Karpas-422 (cell line): Measurements from ENCODE around the gene NPAS3. TPM values are rescaled to one million over a fixed set of nuclear protein-coding genes. Genes with fewer than 3 reads are reported as not detected.

Source experiments
- DNase-seq: peaks from one replicate; pipeline ENCODE4 v3.0.0-alpha.2; 2015
- H2AFZ ChIP-seq: fragments of 200-600 bp; sonication (generic); 2 replicates; pipeline ENCODE4 v1.6.1; 2014; ENCODE audit warnings: antibody characterized with exemption, low read length, mixed read lengths
- H3K27ac ChIP-seq: fragments of 200-600 bp; sonication (generic); 2 replicates; pipeline ENCODE4 v1.5.1; 2014; ENCODE audit warnings: mild to moderate bottlenecking, low read length, moderate library complexity
- H3K27me3 ChIP-seq: fragments of 200-600 bp; sonication (generic); 2 replicates; pipeline ENCODE4 v1.6.1; 2014; ENCODE audit warnings: low read length, mixed read lengths
- H3K36me3 ChIP-seq: fragments of 200-600 bp; sonication (generic); 2 replicates; pipeline ENCODE4 v1.6.1; 2014; ENCODE audit warnings: low read length, mixed read lengths; ENCODE audit not compliant: insufficient read depth
- H3K4me1 ChIP-seq: fragments of 200-600 bp; sonication (generic); 2 replicates; pipeline ENCODE4 v1.6.1; 2014; ENCODE audit warnings: mild to moderate bottlenecking, low read length, mixed read lengths
- H3K4me2 ChIP-seq: fragments of 200-600 bp; sonication (generic); 2 replicates; pipeline ENCODE4 v1.6.1; 2014; ENCODE audit warnings: low read length, low read depth, mild to moderate bottlenecking; ENCODE audit not compliant: poor library complexity, severe bottlenecking
- H3K4me3 ChIP-seq: fragments of 200-600 bp; sonication (generic); 2 replicates; pipeline ENCODE4 v1.5.1; 2014; ENCODE audit warnings: mild to moderate bottlenecking, antibody characterized with exemption, low read length, mixed read lengths
- H3K79me2 ChIP-seq: fragments of 200-600 bp; sonication (generic); 2 replicates; pipeline ENCODE4 v1.6.1; 2014; ENCODE audit warnings: mild to moderate bottlenecking, low read length, mixed read lengths
- H3K9ac ChIP-seq: fragments of 200-600 bp; sonication (generic); 2 replicates; pipeline ENCODE4 v1.6.0; 2014; ENCODE audit warnings: low read length
- H3K9me2 ChIP-seq: fragments of 200-600 bp; sonication (generic), shearing (Covaris generic); replicated peaks from 2 replicates; pipeline ENCODE4 v1.6.0; 2014; ENCODE audit warnings: mild to moderate bottlenecking, low read length, moderate library complexity; ENCODE audit not compliant: insufficient read depth
- H3K9me3 ChIP-seq: fragments of 300-700, 200-600 bp; sonication (generic); 2 replicates; pipeline ENCODE4 v1.6.1; 2014; ENCODE audit warnings: low read length, mixed read lengths
- H4K20me1 ChIP-seq: fragments of 200-600 bp; sonication (generic); 2 replicates; pipeline ENCODE4 v1.6.1; 2014; ENCODE audit warnings: mild to moderate bottlenecking, antibody characterized with exemption, low read length, low read depth; ENCODE audit not compliant: insufficient read depth
- total RNA-seq: library from RNA; depleted of rRNA; stranded (reverse); fragments of >200 nt; shearing (Covaris generic); gene quantifications from 2 replicates; pipeline ENCODE4 v1.2.3, GENCODE V29; 2014; ENCODE audit warnings: low replicate concordance

Gene NPAS3
- total RNA-seq, 1 experiment from 2014 or later, result 1.6 TPM

- Histone ChIP-seq H2AFZ (peak overlapping the region; percentile 26; the same call in 1 of the 2 replicates), H3K4me3 (no peak overlapping the region), H3K27me3 (no peaks in the 10 kb centered on the region), H4K20me1 (no peaks in the 10 kb centered on the region), H3K36me3 (no peaks in the 10 kb centered on the region), H3K9ac (peak overlapping the region; percentile 3), H3K79me2 (no peaks in the 10 kb centered on the region), H3K9me2 (no peaks in the 10 kb centered on the region), H3K9me3 (no peaks in the 10 kb centered on the region), H3K27ac (peak overlapping the region; percentile 92), H3K4me2 (peak overlapping the region; percentile 56), H3K4me1 (peaks cover 80% of the 10 kb centered on the region)
- no peak for DNase-seq
Measured at GRCh38 chr14:33710273-33710672, 771.6 kb downstream of the NPAS3 start.

- peaks cover 71% of the 10 kb centered on the region for H3K4me1 ChIP-seq
- H3K4me3 ChIP-seq, result peak overlapping the region; percentile 35
- H3K27me3 ChIP-seq, result no peaks in the 10 kb centered on the region
- H3K9me2 ChIP-seq, result no peaks in the 10 kb centered on the region
- H3K79me2 ChIP-seq, result no peaks in the 10 kb centered on the region
- H3K9ac ChIP-seq, result peak overlapping the region; percentile 48
- peak overlapping the region; percentile 92 for H3K27ac ChIP-seq
- H2AFZ ChIP-seq, result no peak overlapping the region
- no peaks in the 10 kb centered on the region for H3K36me3 ChIP-seq
- H4K20me1 ChIP-seq, result no peaks in the 10 kb centered on the region
- H3K4me2 ChIP-seq, result peak overlapping the region; percentile 56
- no peaks in the 10 kb centered on the region for H3K9me3 ChIP-seq
- DNase-seq, result peak; percentile 63
Measured at GRCh38 chr14:33711194-33711593, 772.5 kb downstream of the NPAS3 start.

- no peaks in the 10 kb centered on the region for H3K9me3 ChIP-seq
- peak overlapping the region; percentile 92 for H3K27ac ChIP-seq
- H3K9ac ChIP-seq, result peak overlapping the region; percentile 48
- H3K4me1 ChIP-seq, result peaks cover 66% of the 10 kb centered on the region
- no peaks in the 10 kb centered on the region for H3K79me2 ChIP-seq
- H3K9me2 ChIP-seq, result no peaks in the 10 kb centered on the region
- no peaks in the 10 kb centered on the region for H3K27me3 ChIP-seq
- DNase-seq, result no peak
- no peaks in the 10 kb centered on the region for H3K36me3 ChIP-seq
- peak overlapping the region; percentile 35; the same call in 1 of the 2 replicates for H3K4me3 ChIP-seq
- H4K20me1 ChIP-seq, result no peaks in the 10 kb centered on the region
- peak overlapping the region; percentile 56 for H3K4me2 ChIP-seq
- peak overlapping the region; percentile 3 for H2AFZ ChIP-seq
Measured at GRCh38 chr14:33711811-33712216, 773.1 kb downstream of the NPAS3 start.

- Histone ChIP-seq H4K20me1 (no peaks in the 10 kb centered on the region), H3K79me2 (no peaks in the 10 kb centered on the region), H3K9ac (no peak overlapping the region), H3K4me1 (peaks cover 71% of the 10 kb centered on the region), H3K9me2 (no peaks in the 10 kb centered on the region), H2AFZ (no peak overlapping the region), H3K9me3 (no peaks in the 10 kb centered on the region), H3K27me3 (no peaks in the 10 kb centered on the region), H3K36me3 (no peaks in the 10 kb centered on the region), H3K4me2 (no peak overlapping the region), H3K4me3 (no peak overlapping the region), H3K27ac (peak overlapping the region; percentile 25; the same call in 1 of the 2 replicates)
- no peak for DNase-seq
Measured at GRCh38 chr14:33714527-33715226, 776.0 kb downstream of the NPAS3 start.

GRCh38 chr14:33715227-33715528, 776.5 kb downstream of the NPAS3 start:
- H3K9ac ChIP-seq, result no peak overlapping the region
- no peaks in the 10 kb centered on the region for H4K20me1 ChIP-seq
- no peak overlapping the region for H2AFZ ChIP-seq
- no peak overlapping the region for H3K4me2 ChIP-seq
- no peak for DNase-seq
- H3K79me2 ChIP-seq, result no peaks in the 10 kb centered on the region
- H3K4me1 ChIP-seq, result peaks cover 67% of the 10 kb centered on the region
- no peak overlapping the region for H3K4me3 ChIP-seq
- no peaks in the 10 kb centered on the region for H3K9me3 ChIP-seq
- H3K9me2 ChIP-seq, result no peaks in the 10 kb centered on the region
- H3K27me3 ChIP-seq, result no peaks in the 10 kb centered on the region
- no peaks in the 10 kb centered on the region for H3K36me3 ChIP-seq
- peak overlapping the region; percentile 25; the same call in 1 of the 2 replicates for H3K27ac ChIP-seq

- H3K27ac ChIP-seq, result no peak overlapping the region
- no peaks in the 10 kb centered on the region for H3K36me3 ChIP-seq
- H3K4me3 ChIP-seq, result no peak overlapping the region
- no peak overlapping the region for H3K4me2 ChIP-seq
- no peaks in the 10 kb centered on the region for H3K79me2 ChIP-seq
- no peaks in the 10 kb centered on the region for H4K20me1 ChIP-seq
- no peaks in the 10 kb centered on the region for H3K9me2 ChIP-seq
- H3K9me3 ChIP-seq, result no peaks in the 10 kb centered on the region
- no peak for DNase-seq
- H3K9ac ChIP-seq, result no peak overlapping the region
- H2AFZ ChIP-seq, result no peak overlapping the region
- peaks cover 67% of the 10 kb centered on the region for H3K4me1 ChIP-seq
- no peaks in the 10 kb centered on the region for H3K27me3 ChIP-seq
Measured at GRCh38 chr14:33716921-33717320, 778.2 kb downstream of the NPAS3 start.

- Histone ChIP-seq H3K4me2 (peak overlapping the region; percentile 21), H3K9ac (no peak overlapping the region), H3K79me2 (no peaks in the 10 kb centered on the region), H3K9me2 (no peaks in the 10 kb centered on the region), H4K20me1 (no peaks in the 10 kb centered on the region), H3K9me3 (no peaks in the 10 kb centered on the region), H3K36me3 (no peaks in the 10 kb centered on the region), H3K27me3 (no peaks in the 10 kb centered on the region), H2AFZ (peak overlapping the region; percentile 25; the same call in 1 of the 2 replicates), H3K4me3 (no peak overlapping the region), H3K4me1 (peaks cover 67% of the 10 kb centered on the region), H3K27ac (no peak overlapping the region)
- DNase-seq, result no peak
Measured at GRCh38 chr14:33717866-33718265, 779.2 kb downstream of the NPAS3 start.

- Histone ChIP-seq H2AFZ (peak overlapping the region; percentile 45; the same call in 1 of the 2 replicates), H4K20me1 (no peaks in the 10 kb centered on the region), H3K79me2 (no peaks in the 10 kb centered on the region), H3K4me2 (no peak overlapping the region), H3K9me3 (no peaks in the 10 kb centered on the region), H3K9me2 (no peaks in the 10 kb centered on the region), H3K27me3 (no peaks in the 10 kb centered on the region), H3K36me3 (no peaks in the 10 kb centered on the region), H3K4me3 (no peak overlapping the region), H3K9ac (no peak overlapping the region), H3K4me1 (peaks cover 54% of the 10 kb centered on the region), H3K27ac (peak overlapping the region; percentile 7; the same call in 1 of the 2 replicates)
- DNase-seq, result no peak
Measured at GRCh38 chr14:33720284-33720787, 781.7 kb downstream of the NPAS3 start.
